Uterus (tissue), 4 donors: Measurements from ENCODE around the gene TMEM235. TPM values are rescaled to one million over a fixed set of nuclear protein-coding genes. Genes with fewer than 3 reads are reported as not detected.
A peak's percentile ranks its signal among the peaks of the same experiment; 100 is the strongest.

ENCODE experiments used
- DNase-seq, 2 donors: peaks; one replicate each; pipeline ENCODE4 v3.0.0-alpha.2; 2019 to 2020
- H3K27ac ChIP-seq, 2 donors: fragments of 200-600 bp; sonication (generic); 1 replicate in 1 of 2; 2 replicates in 1 of 2; pipeline ENCODE4 v1.5.1; 2016 to 2018
- H3K27me3 ChIP-seq, 2 donors: fragments of 200-600 bp; sonication (generic); one replicate each; pipeline ENCODE4 v1.5.1; 2018 to 2019; ENCODE audit warnings: control low read depth in 1 of 2
- H3K36me3 ChIP-seq, 2 donors: fragments of 200-600 bp; sonication (generic); one replicate each; pipeline ENCODE4 v1.5.1; 2019; ENCODE audit warnings: control low read depth in 1 of 2
- H3K4me1 ChIP-seq, 2 donors: fragments of 200-600 bp; sonication (generic); one replicate each; pipeline ENCODE4 v1.5.1; 2018 to 2019; ENCODE audit warnings: control low read depth in 1 of 2
- H3K4me3 ChIP-seq, 2 donors: fragments of 200-600 bp; sonication (generic); 1 replicate in 1 of 2; 2 replicates in 1 of 2; pipeline ENCODE4 v1.5.1; 2018 to 2019; ENCODE audit warnings: mild to moderate bottlenecking in 1 of 2
- H3K9me3 ChIP-seq, 2 donors: fragments of 200-600 bp; sonication (generic); one replicate each; pipeline ENCODE4 v1.5.1; 2019; ENCODE audit warnings: control low read depth in 1 of 2
- CTCF ChIP-seq, 4 experiments: fragments of 200-600 bp in 2 of 4; fragments of 450-650 bp in 2 of 4; sonication (generic) in 2 of 4; IDR thresholded peaks; one replicate each; pipeline ENCODE4 v1.5.1; 2016 to 2019; ENCODE audit warnings: antibody characterized with exemption in 4 of 4, mild to moderate bottlenecking in 2 of 4, moderate library complexity in 1 of 4
- POLR2A ChIP-seq, 2 donors: fragments of 450-650 bp; IDR thresholded peaks; one replicate each; pipeline ENCODE4 v1.6.1; 2016; ENCODE audit warnings: antibody characterized with exemption in 2 of 2, mild to moderate bottlenecking in 1 of 2, moderate library complexity in 1 of 2
- intact Hi-C: fragments of 100-400 bp; cut with DNase I; formaldehyde crosslinking; loops from one replicate; pipeline ENCODE4 v1.15.1; 2023; ENCODE audit warnings: low total_unique reads
- total RNA-seq, 4 donors: library from RNA; depleted of rRNA in 3 of 4; stranded (reverse); fragments of >200 nt in 3 of 4; gene quantifications; one replicate each; pipeline versions ENCODE4 v1.1.0 to v1.2.4, GENCODE V29; 2014 to 2023
- donor health status: DM: yes; HTN: yes; CAD: no.

Gene TMEM235
- total RNA-seq, 4 donors from 2014 or later, result not detected

- Histone ChIP-seq H3K27me3 (no peaks in the 10 kb centered on the region), H3K36me3 (no peaks in the 10 kb centered on the region), H3K27ac (peak overlapping the region in 1 of 2 donors; percentile 69), H3K9me3 (no peaks in the 10 kb centered on the region), H3K4me3 (peak overlapping the region in 1 of 2 donors; percentile 47), H3K4me1 (no peaks in the 10 kb centered on the region)
- TF ChIP-seq CTCF (IDR thresholded peaks at IDR 0.05) (no peak), POLR2A (IDR thresholded peaks at IDR 0.05) (no peak)
- intact Hi-C loops, result no loop called here
- DNase-seq, result peak in 1 of 2 donors; percentile 31
These were observed 45.3 kb upstream of the TMEM235 start for GRCh38 chr17:78185981-78186691.

GRCh38 chr17:78186692-78187595 is 44.5 kb upstream of the TMEM235 start, which contains the start of the genes AFMID and TK1:
AFMID (plus strand) TSS chr17:78187362; CDS start chr17:78187371, 9 bp downstream.
TK1 (minus strand) TSS chr17:78187052; CDS start chr17:78186994, 58 bp downstream.
- Histone ChIP-seq H3K4me1 (no peaks in the 10 kb centered on the region), H3K27ac (peak within 1 kb of the TSS; percentile 53 to 69), H3K36me3 (no peaks in the 10 kb centered on the region), H3K27me3 (no peaks in the 10 kb centered on the region), H3K9me3 (no peaks in the 10 kb centered on the region), H3K4me3 (peak within 1 kb of the TSS; percentile 29 to 47)
- intact Hi-C loops, result no loop called here
- DNase-seq, result peak; percentile 95 to 98
- peak in 1 of 2 donors; percentile 83 for TF ChIP-seq POLR2A (IDR thresholded peaks at IDR 0.05)
- peak; percentile 89 to 97 (median 94) for TF ChIP-seq CTCF (IDR thresholded peaks at IDR 0.05)

- H3K9me3 ChIP-seq, result no peaks in the 10 kb centered on the region
- H3K27ac ChIP-seq, result no peak overlapping the region
- intact Hi-C loops, result no loop called here
- H3K4me1 ChIP-seq, result no peaks in the 10 kb centered on the region
- TF ChIP-seq POLR2A (IDR thresholded peaks at IDR 0.05) (no peak), CTCF (IDR thresholded peaks at IDR 0.05) (no peak)
- no peaks in the 10 kb centered on the region for H3K27me3 ChIP-seq
- H3K4me3 ChIP-seq, result no peak overlapping the region
- DNase-seq, result no peak
- H3K36me3 ChIP-seq, result no peaks in the 10 kb centered on the region
These were observed 34.7 kb upstream of the TMEM235 start for GRCh38 chr17:78196716-78197115.

GRCh38 chr17:78197147-78197832 is 34.1 kb upstream of the TMEM235 start:
- H3K27me3 ChIP-seq, result no peaks in the 10 kb centered on the region
- H3K4me1 ChIP-seq, result no peaks in the 10 kb centered on the region
- no peak overlapping the region for H3K27ac ChIP-seq
- no peak for DNase-seq
- H3K4me3 ChIP-seq, result no peak overlapping the region
- intact Hi-C loops, result no loop called here
- no peaks in the 10 kb centered on the region for H3K36me3 ChIP-seq
- TF ChIP-seq POLR2A (IDR thresholded peaks at IDR 0.05), result no peak
- TF ChIP-seq CTCF (IDR thresholded peaks at IDR 0.05), result no peak
- H3K9me3 ChIP-seq, result no peaks in the 10 kb centered on the region
